Uterus (tissue), 2 donors: ENCODE results near the gene SMAD3.

Experiments
- POLR2A ChIP-seq, 2 donors: fragments of 450-650 bp; IDR thresholded peaks; one replicate each; pipeline ENCODE4 v1.6.1; 2016; ENCODE audit warnings: antibody characterized with exemption in 2 of 2, mild to moderate bottlenecking in 1 of 2, moderate library complexity in 1 of 2
- TF ChIP-seq, protein P1 (sequence below), 4 experiments: fragments of 200-600 bp in 2 of 4; fragments of 450-650 bp in 2 of 4; sonication (generic) in 2 of 4; IDR thresholded peaks; one replicate each; pipeline ENCODE4 v1.5.1; 2016 to 2019; ENCODE audit warnings: antibody characterized with exemption in 4 of 4, mild to moderate bottlenecking in 2 of 4, moderate library complexity in 1 of 4

- TF ChIP-seq, protein P1, sequence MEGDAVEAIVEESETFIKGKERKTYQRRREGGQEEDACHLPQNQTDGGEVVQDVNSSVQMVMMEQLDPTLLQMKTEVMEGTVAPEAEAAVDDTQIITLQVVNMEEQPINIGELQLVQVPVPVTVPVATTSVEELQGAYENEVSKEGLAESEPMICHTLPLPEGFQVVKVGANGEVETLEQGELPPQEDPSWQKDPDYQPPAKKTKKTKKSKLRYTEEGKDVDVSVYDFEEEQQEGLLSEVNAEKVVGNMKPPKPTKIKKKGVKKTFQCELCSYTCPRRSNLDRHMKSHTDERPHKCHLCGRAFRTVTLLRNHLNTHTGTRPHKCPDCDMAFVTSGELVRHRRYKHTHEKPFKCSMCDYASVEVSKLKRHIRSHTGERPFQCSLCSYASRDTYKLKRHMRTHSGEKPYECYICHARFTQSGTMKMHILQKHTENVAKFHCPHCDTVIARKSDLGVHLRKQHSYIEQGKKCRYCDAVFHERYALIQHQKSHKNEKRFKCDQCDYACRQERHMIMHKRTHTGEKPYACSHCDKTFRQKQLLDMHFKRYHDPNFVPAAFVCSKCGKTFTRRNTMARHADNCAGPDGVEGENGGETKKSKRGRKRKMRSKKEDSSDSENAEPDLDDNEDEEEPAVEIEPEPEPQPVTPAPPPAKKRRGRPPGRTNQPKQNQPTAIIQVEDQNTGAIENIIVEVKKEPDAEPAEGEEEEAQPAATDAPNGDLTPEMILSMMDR (IDR thresholded peaks at IDR 0.05): no peak
- TF ChIP-seq POLR2A (IDR thresholded peaks at IDR 0.05): no peak
Measured at GRCh38 chr15:67066959-67067853, 1.8 kb downstream of the SMAD3 start.
